K562 (cell line): ENCODE measurements around the gene SLC25A42.

Source experiments
- DMBX1 ChIP-seq: fragments of 250-450 bp; sonication (Bioruptor Pico); IDR thresholded peaks from 2 replicates; pipeline ENCODE4 v1.8.0; 2022; ENCODE audit warnings: inconsistent platforms, mild to moderate bottlenecking, moderate library complexity, borderline replicate concordance
- POLR2A ChIP-seq: fragments of 450-650 bp; conservative IDR thresholded peaks from 2 replicates; pipeline ENCODE4 v1.6.1; 2016
- POLR2AphosphoS2 ChIP-seq: IDR thresholded peaks from 2 replicates; pipeline ENCODE4 v1.6.1; 2012; ENCODE audit warnings: low read length, improper control_type of control experiment
- PRDM10 ChIP-seq: fragments of 450-650 bp; IDR thresholded peaks from 2 replicates; pipeline ENCODE4 v1.6.1; 2018; ENCODE audit not compliant: partially characterized antibody
- ZZZ3 ChIP-seq: fragments of 450-650 bp; IDR thresholded peaks from 2 replicates; pipeline ENCODE4 v1.6.1; 2016; ENCODE audit warnings: antibody characterized with exemption, mild to moderate bottlenecking, moderate library complexity

- TF ChIP-seq ZZZ3, result no peak
- TF ChIP-seq PRDM10, result no peak
- TF ChIP-seq POLR2AphosphoS2, result no peak
- TF ChIP-seq DMBX1, result no peak
- TF ChIP-seq POLR2A, result no peak
Observed at GRCh38 chr19:19022380-19022961, 41.3 kb upstream of the SLC25A42 start.
